RCC 7860 (cell line): Measurements from ENCODE around the gene STK24.
A peak's percentile ranks its signal among the peaks of the same experiment; 100 is the strongest.
"Not testable (repeated sequence)": the region's sequence is repeated elsewhere in the genome, so short reads cannot be mapped to it uniquely, and the experiment has no call there.

Experiments used
- DNase-seq: peaks from one replicate; pipeline ENCODE4 v3.0.0-alpha.2; 2015; ENCODE audit warnings: low spot score
- FAIRE-seq: peaks from 2 replicates; lab custom pipeline; 2012; peaks lifted over from hg19 to GRCh38; lab: Jason Lieb, UNC

STK24 gene

GRCh38 chr13:98576963-98577835 is at the start of gene STK24:
Gene STK24 (minus strand): TSS chr13:98577107. CDS start chr13:98576786, 321 bp downstream.
- peak; percentile 36 for DNase-seq
- no peak for FAIRE-seq

GRCh38 chr13:98626298-98626935 is 49.5 kb upstream of the STK24 start:
- DNase-seq (no peak), FAIRE-seq (no peak)

- not testable (repeated sequence) for FAIRE-seq, DNase-seq
Observed at GRCh38 chr13:98624589-98624988, 47.7 kb upstream of the STK24 start.

GRCh38 chr13:98622931-98623331 is 46.0 kb upstream of the STK24 start:
- FAIRE-seq, result no peak
- DNase-seq, result no peak

- DNase-seq (no peak), FAIRE-seq (no peak)
Observed at GRCh38 chr13:98619556-98619955, 42.6 kb upstream of the STK24 start.

GRCh38 chr13:98615595-98615994 is 38.7 kb upstream of the STK24 start:
- not testable (repeated sequence) for FAIRE-seq, DNase-seq

- DNase-seq (no peak), FAIRE-seq (no peak)
Observed at GRCh38 chr13:98613591-98613990, 36.7 kb upstream of the STK24 start.

GRCh38 chr13:98609756-98610155 is 32.8 kb upstream of the STK24 start:
- no peak for DNase-seq
- no peak for FAIRE-seq

- FAIRE-seq (no peak), DNase-seq (no peak)
Observed at GRCh38 chr13:98606296-98606695, 29.4 kb upstream of the STK24 start.

- FAIRE-seq (no peak), DNase-seq (no peak)
Observed at GRCh38 chr13:98599502-98600328, 22.8 kb upstream of the STK24 start.

GRCh38 chr13:98598043-98598442 is 21.1 kb upstream of the STK24 start:
- FAIRE-seq, result no peak
- no peak for DNase-seq

- FAIRE-seq (no peak), DNase-seq (no peak)
Observed at GRCh38 chr13:98595134-98595533, 18.2 kb upstream of the STK24 start.

GRCh38 chr13:98592362-98592732 is 15.4 kb upstream of the STK24 start:
- DNase-seq, result no peak
- FAIRE-seq, result no peak

GRCh38 chr13:98591721-98592361 is 14.9 kb upstream of the STK24 start:
- no peak for FAIRE-seq
- no peak for DNase-seq

- not testable (repeated sequence) for FAIRE-seq, DNase-seq
Observed at GRCh38 chr13:98590471-98590870, 13.6 kb upstream of the STK24 start.

GRCh38 chr13:98589516-98589915 is 12.6 kb upstream of the STK24 start:
- FAIRE-seq, DNase-seq: not testable (repeated sequence)

- DNase-seq (no peak), FAIRE-seq (no peak)
Observed at GRCh38 chr13:98586400-98587345, 9.8 kb upstream of the STK24 start.

- DNase-seq, result no peak
- no peak for FAIRE-seq
Observed at GRCh38 chr13:98585946-98586345, 9.0 kb upstream of the STK24 start.

GRCh38 chr13:98585398-98585754 is 8.5 kb upstream of the STK24 start:
- DNase-seq, result no peak
- no peak for FAIRE-seq
